NCI-H345 treated with DMSO at 0.1 percent for 48 hours (cell line): Measurements from ENCODE around the gene NIPAL4.
"Not testable (repeated sequence)": the region's sequence is repeated elsewhere in the genome, so short reads cannot be mapped to it uniquely, and the experiment has no call there.

ENCODE experiments used
- DNase-seq: peaks from one replicate; lab custom pipeline; 2025; ENCODE audit not compliant: unreplicated experiment; lab: John Stamatoyannopoulos, UW

The NIPAL4 gene

GRCh38 chr5:157463081-157463480 is 3.1 kb downstream of the NIPAL4 start:
- DNase-seq = no peak

GRCh38 chr5:157463621-157464518 is 3.9 kb downstream of the NIPAL4 start:
- DNase-seq = no peak

GRCh38 chr5:157464519-157465171 is 4.6 kb downstream of the NIPAL4 start:
- no peak for DNase-seq

GRCh38 chr5:157468293-157468965 is 8.4 kb downstream of the NIPAL4 start:
- DNase-seq = peak; percentile 4

GRCh38 chr5:157469073-157469472 is 9.1 kb downstream of the NIPAL4 start:
- no peak for DNase-seq

- no peak for DNase-seq
These were observed 9.7 kb downstream of the NIPAL4 start for GRCh38 chr5:157469687-157470086.

- no peak for DNase-seq
These were observed 10.6 kb downstream of the NIPAL4 start for GRCh38 chr5:157470631-157471030.

- no peak for DNase-seq
These were observed 11.7 kb downstream of the NIPAL4 start for GRCh38 chr5:157471709-157472108.

GRCh38 chr5:157473383-157474320 is 13.6 kb downstream of the NIPAL4 start:
- no peak for DNase-seq

GRCh38 chr5:157475432-157475831 is 15.4 kb downstream of the NIPAL4 start:
- DNase-seq = peak; percentile 53

GRCh38 chr5:157476702-157477408 is 16.8 kb downstream of the NIPAL4 start:
- peak; percentile 48 for DNase-seq

GRCh38 chr5:157477814-157478494 is 17.9 kb downstream of the NIPAL4 start:
- no peak for DNase-seq

GRCh38 chr5:157478726-157479125 is 18.7 kb downstream of the NIPAL4 start:
- no peak for DNase-seq

- DNase-seq = no peak
These were observed 19.2 kb downstream of the NIPAL4 start for GRCh38 chr5:157479166-157479565.

- DNase-seq = no peak
These were observed 19.8 kb downstream of the NIPAL4 start for GRCh38 chr5:157479612-157480510.

GRCh38 chr5:157481265-157481664 is 21.3 kb downstream of the NIPAL4 start:
- DNase-seq = no peak

- no peak for DNase-seq
These were observed 21.7 kb downstream of the NIPAL4 start for GRCh38 chr5:157481666-157482065.

GRCh38 chr5:157482702-157483101 is 22.7 kb downstream of the NIPAL4 start:
- not testable (repeated sequence) for DNase-seq
